Panc1 (cell line): Measurements from ENCODE around the gene PFAS. TPM values are rescaled to one million over a fixed set of nuclear protein-coding genes. Genes with fewer than 3 reads are reported as not detected.

Source experiments
- ATAC-seq: fragments of 200-7000 bp; cut with Tn5 transposase; 2 replicates; pipeline ENCODE4 v1.9.1; 2020; ENCODE audit warnings: mild to moderate bottlenecking, moderate library complexity
- BruUV-seq: library from RNA; stranded (reverse); fragments of 400-500 nt; replicated peaks from 2 replicates; lab custom pipeline; 2021; lab: Mats Ljungman, UMichigan
- CTCF ChIA-PET: fragments of 300-600 bp; sonication (Branson Sonifier 250); formaldehyde crosslinking; loops from one replicate; lab custom pipeline; 2022; ENCODE audit warnings: antibody characterized with exemption; lab: Charles Lee
- POLR2A ChIA-PET: fragments of 300-600 bp; sonication (Branson Sonifier 250); formaldehyde crosslinking; loops from one replicate; lab custom pipeline; 2022; ENCODE audit warnings: antibody characterized with exemption; lab: Charles Lee
- DNase-seq: peaks from one replicate; pipeline ENCODE4 v3.0.0-alpha.2; 2010; ENCODE audit warnings: low read depth, low spot score
- H3K27ac ChIP-seq: 2 replicates; pipeline ENCODE4 v1.5.1; 2011; ENCODE audit warnings: mild to moderate bottlenecking, low read length, inconsistent platforms
- H3K27me3 ChIP-seq: fragments of 200-500 bp; sonication (Bioruptor generic); 2 replicates; pipeline ENCODE4 v1.6.0; 2014; ENCODE audit warnings: low read length, inconsistent platforms; ENCODE audit not compliant: control insufficient read depth, insufficient read depth
- H3K36me3 ChIP-seq: fragments of 200-500 bp; sonication (Bioruptor generic); 2 replicates; pipeline ENCODE4 v1.5.1; 2014; ENCODE audit warnings: inconsistent platforms, mild to moderate bottlenecking, low read length, moderate library complexity; ENCODE audit not compliant: control insufficient read depth, insufficient read depth
- H3K4me1 ChIP-seq: 2 replicates; pipeline ENCODE4 v1.5.1; 2011; ENCODE audit warnings: inconsistent platforms, mild to moderate bottlenecking, low read length, moderate library complexity; ENCODE audit not compliant: control insufficient read depth, insufficient read depth
- H3K4me3 ChIP-seq, 2 experiments: 2 replicates each; pipeline ENCODE4 v1.5.1; 2011 to 2012; ENCODE audit warnings: low read depth in 2 of 2, low read length in 2 of 2, mild to moderate bottlenecking in 2 of 2, inconsistent platforms in 1 of 2, moderate library complexity in 1 of 2
- H3K9me3 ChIP-seq: fragments of 200-500 bp; sonication (Bioruptor generic); 2 replicates; pipeline ENCODE4 v1.5.1; 2014; ENCODE audit warnings: low read depth, mild to moderate bottlenecking, inconsistent platforms, low read length, moderate library complexity; ENCODE audit not compliant: control insufficient read depth, insufficient read depth
- CTCF ChIP-seq: fragments of 450-650 bp; IDR thresholded peaks from 2 replicates; pipeline ENCODE4 v1.5.1; 2017; ENCODE audit warnings: mild to moderate bottlenecking
- POLR2AphosphoS5 ChIP-seq: IDR thresholded peaks from 2 replicates; pipeline ENCODE4 v1.6.1; 2012; ENCODE audit warnings: mild to moderate bottlenecking, low read depth, low read length, moderate library complexity
- REST ChIP-seq, 2 experiments: IDR thresholded peaks; 2 replicates each; pipeline ENCODE4 v1.6.1; 2011 to 2012; ENCODE audit warnings: low read depth in 2 of 2, control low read depth in 1 of 2, low read length in 1 of 2, mild to moderate bottlenecking in 1 of 2, moderate library complexity in 1 of 2; ENCODE audit not compliant: insufficient read depth in 1 of 2
- SIN3A ChIP-seq: IDR thresholded peaks from 2 replicates; pipeline ENCODE4 v1.6.1; 2012; ENCODE audit warnings: low read depth, mild to moderate bottlenecking, low read length, moderate library complexity, borderline replicate concordance; ENCODE audit not compliant: insufficient read depth
- TCF7L2 ChIP-seq: IDR thresholded peaks from 2 replicates; pipeline ENCODE4 v1.6.1; 2011; ENCODE audit warnings: mild to moderate bottlenecking, low read depth, low read length, inconsistent platforms
- in situ Hi-C: cut with HindIII; loops from 2 replicates; pipeline ENCODE4 v1.10.0; 2016; ENCODE audit warnings: low sequenced_read_pairs, low pct_unique_long_range_greater_than_20kb
- intact Hi-C: fragments of 100-400 bp; cut with micrococcal nuclease; formaldehyde crosslinking; loops from one replicate; pipeline ENCODE4 v1.10.0; 2022; ENCODE audit not compliant: unreplicated experiment
- total RNA-seq: library from RNA; stranded (reverse); gene quantifications from one replicate; pipeline ENCODE4 v1.2.1, GENCODE V29; 2021; ENCODE audit not compliant: unreplicated experiment

The PFAS gene
- total RNA-seq, 1 experiment from 2014 or later, result 73.0 TPM

- no TSS peak for BruUV-seq
Observed at GRCh38 chr17:8318010-8318935, 69.2 kb downstream of the PFAS start.

More at GRCh38 chr17:8318010-8318935, 69.2 kb downstream of the PFAS start:
- TF ChIP-seq POLR2AphosphoS5 (no peak), REST (IDR thresholded peaks at IDR 0.05; ENCODE audit: insufficient read depth in 1 of 2, low read depth in 2 of 2, low read length in 1 of 2) (no peak), SIN3A (no peak), CTCF (no peak), TCF7L2 (no peak)
- no peak for ATAC-seq
- H3K36me3 ChIP-seq, result no peaks in the 10 kb centered on the region
- no peak for DNase-seq
- ChIA-PET CTCF (no interaction called here), POLR2A (interaction anchor here (0.7 kb wide), 1 partner anchor 91 kb away, joined by 4 read pairs; no protein-coding TSS in a partner anchor)
- intact Hi-C loops, result no loop called here
- no peaks in the 10 kb centered on the region for H3K9me3 ChIP-seq
- no peaks in the 10 kb centered on the region for H3K4me1 ChIP-seq
- in situ Hi-C loops, result no loop called here
- H3K27me3 ChIP-seq, result no peaks in the 10 kb centered on the region
- no peak overlapping the region for H3K27ac ChIP-seq
- H3K4me3 ChIP-seq, result no peak overlapping the region

Other genes with a start within 250 kb of the PFAS start
- not detected for gene GUCY2D, start 246.7 kb upstream of the PFAS start, total RNA-seq
- not detected for gene ALOX15B, start 210.2 kb upstream of the PFAS start, total RNA-seq
- not detected for gene ALOX12B, start 161.6 kb upstream of the PFAS start, total RNA-seq
- gene ALOXE3, start 130.8 kb upstream of the PFAS start, total RNA-seq, result 0.46 TPM
- 4.0 TPM for gene HES7, start 125.2 kb upstream of the PFAS start, total RNA-seq
- gene PER1, start 96.9 kb upstream of the PFAS start, total RNA-seq, result 17.1 TPM
- gene VAMP2, start 86.3 kb upstream of the PFAS start, total RNA-seq, result 28.6 TPM
- 10.6 TPM for gene TMEM107, start 72.9 kb upstream of the PFAS start, total RNA-seq
- 9.3 TPM for gene BORCS6, start 59.1 kb upstream of the PFAS start, total RNA-seq
- gene AURKB, start 38.7 kb upstream of the PFAS start, total RNA-seq, result 85.8 TPM
- 34.2 TPM for gene CTC1, start 1.2 kb upstream of the PFAS start, total RNA-seq
- 16.7 TPM for gene RANGRF, start 39.4 kb downstream of the PFAS start, total RNA-seq
- 22.0 TPM for gene SLC25A35, start 46.1 kb downstream of the PFAS start, total RNA-seq
- not detected for gene ARHGEF15, start 61.0 kb downstream of the PFAS start, total RNA-seq
- not detected for gene ODF4, start 90.6 kb downstream of the PFAS start, total RNA-seq
- gene RPL26, start 133.9 kb downstream of the PFAS start, total RNA-seq, result 865 TPM
- not detected for gene RNF222, start 148.5 kb downstream of the PFAS start, total RNA-seq
- 44.8 TPM for gene NDEL1, start 186.6 kb downstream of the PFAS start, total RNA-seq